NCI-H510A treated with DMSO at 0.1 percent for 48 hours (cell line): ENCODE data around the gene ITPKB.
"Not testable (repeated sequence)": the region's sequence is repeated elsewhere in the genome, so short reads cannot be mapped to it uniquely, and the experiment has no call there.

Source experiments
- DNase-seq: peaks from one replicate; lab custom pipeline; 2025; lab: John Stamatoyannopoulos, UW

The ITPKB gene

DNA sequence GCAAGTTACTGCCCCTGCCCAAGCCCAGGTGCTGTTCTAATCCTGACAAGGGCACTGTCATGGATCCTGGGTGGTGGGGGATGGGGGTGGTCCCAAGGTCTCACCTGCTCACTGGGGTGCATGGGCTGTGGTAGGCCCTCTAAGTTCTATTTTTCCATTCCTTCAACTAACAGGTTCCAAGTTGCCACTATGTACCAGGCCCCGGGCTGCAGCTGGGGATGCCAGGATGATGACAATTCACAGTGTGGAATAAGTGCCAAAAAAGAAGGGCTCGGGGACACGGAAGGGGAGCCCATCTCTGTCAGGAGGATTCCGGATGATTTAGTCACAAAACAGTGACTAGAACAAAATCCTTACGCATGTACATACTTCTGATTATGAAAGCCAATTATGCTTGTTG, 114.6 kb downstream of the ITPKB start:
- no peak for DNase-seq

DNA sequence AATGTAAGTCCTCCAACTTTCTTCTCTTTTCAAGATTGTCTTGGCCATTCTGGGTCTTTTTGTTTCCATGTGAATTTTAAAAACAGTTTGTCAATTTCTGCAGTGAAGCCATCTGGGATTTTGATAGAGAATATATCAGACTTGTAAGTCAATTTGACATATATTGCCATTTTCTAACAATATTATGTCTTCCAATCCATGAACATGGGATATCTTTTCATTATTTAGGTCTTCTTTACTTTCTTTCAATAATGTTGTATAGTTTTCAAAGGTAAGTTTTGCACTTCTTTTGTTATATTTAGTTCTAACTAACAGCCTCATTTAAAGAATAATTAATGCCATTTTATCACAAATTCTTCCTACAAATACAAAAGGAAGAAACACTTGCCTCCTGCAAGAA, 117.1 kb downstream of the ITPKB start:
- no peak for DNase-seq

DNA sequence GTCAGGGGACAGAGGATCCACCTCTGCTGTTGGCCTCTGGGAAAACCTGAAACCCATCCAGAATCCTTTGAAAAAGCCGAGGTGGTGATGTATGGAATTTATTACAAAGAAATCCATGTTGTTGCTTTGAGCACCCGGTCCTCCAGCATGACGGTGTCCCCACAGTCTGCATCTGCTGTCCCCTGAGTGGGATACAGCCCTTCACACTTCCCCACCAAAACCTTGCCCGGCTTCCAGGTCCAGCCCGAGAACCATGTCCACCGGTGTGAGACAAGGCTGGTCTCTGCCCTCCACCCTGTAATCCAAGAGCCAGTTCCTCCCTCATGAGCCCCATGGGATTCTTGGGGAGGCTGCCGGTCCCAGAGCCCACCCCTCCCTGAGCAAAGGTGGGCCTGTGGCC, 120.1 kb downstream of the ITPKB start:
- no peak for DNase-seq

DNA sequence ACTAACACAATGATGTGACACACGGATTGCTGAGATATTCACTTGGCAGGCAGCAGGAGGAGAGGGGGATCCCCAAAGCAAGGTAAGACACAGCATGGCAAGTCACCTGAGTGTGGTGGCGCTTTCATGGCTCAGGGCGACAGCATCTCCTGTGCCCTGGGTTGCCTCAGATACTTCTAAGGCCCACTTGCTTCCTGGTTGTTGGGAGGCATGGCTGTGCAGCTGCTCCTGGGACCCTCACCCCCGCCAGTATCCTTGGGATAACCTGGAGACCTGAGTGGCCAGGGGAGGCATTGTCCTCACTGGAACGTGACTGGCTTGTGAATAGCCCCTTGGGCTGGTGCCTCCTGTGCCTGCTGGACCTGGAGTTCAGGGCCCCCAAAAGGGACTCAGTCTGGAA, 120.7 kb downstream of the ITPKB start:
- no peak for DNase-seq

DNA sequence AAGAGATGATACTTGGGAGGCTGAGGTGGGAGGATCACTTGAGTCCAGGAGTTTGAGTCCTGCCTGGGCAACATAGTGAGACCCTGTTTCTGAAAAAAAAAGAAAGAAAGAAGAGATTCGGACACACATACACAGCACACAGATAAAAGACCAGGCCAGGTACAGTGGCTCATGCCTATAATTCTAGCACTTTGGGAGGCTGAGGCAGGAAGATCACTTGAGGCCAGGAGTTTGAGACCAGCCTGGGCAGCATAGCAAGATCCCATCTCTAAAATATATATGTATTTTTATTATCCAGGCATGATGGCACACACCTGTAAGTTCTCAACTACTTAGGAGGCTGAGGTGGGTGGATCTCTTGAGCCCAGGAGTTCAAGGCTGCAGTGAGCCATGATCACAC, 121.4 kb downstream of the ITPKB start:
- not testable (repeated sequence) for DNase-seq

DNA sequence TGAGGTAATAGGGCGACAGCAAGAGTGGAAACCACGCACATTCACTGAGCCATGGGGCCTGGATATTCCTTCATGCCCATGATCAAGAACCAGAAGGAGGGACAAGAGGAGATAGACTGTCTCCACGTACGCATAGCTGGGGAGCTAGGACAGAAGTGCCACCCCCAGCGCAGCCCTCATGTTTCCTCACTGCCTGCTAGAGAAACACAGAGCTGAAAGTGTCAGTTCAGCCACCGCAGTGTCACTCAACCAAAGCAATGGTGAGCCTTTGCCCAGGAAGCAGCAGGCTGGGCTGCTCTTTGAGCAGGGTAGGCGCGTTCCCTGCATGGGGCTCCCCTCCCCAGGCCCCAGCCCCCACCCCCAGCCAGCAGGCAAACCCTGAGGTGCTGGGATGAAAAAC, 122.0 kb downstream of the ITPKB start:
- no peak for DNase-seq

- no peak for DNase-seq
These were observed 122.4 kb downstream of the ITPKB start for GRCh38 chr1:226616636-226617035.

DNA sequence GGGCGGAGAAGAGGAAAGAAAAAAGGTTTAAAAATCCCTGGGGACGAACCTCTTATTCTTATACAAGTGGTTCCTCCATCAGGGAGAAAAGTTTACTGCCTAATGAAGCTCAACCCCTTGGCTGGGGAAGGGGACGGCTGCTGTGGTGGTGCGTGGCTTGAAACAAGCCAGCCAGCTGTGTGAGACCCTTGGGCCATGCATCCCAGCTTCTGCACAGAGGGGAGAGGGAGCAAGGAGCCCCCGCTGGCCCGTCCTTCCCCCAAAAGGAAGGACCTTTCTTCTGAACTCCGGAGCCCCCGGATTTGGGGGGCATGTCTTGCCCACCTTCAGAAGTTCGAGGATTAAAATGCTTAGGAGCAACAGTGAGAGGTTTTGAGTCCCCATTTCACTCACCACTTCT, 123.2 kb downstream of the ITPKB start:
- DNase-seq, result no peak

GRCh38 chr1:226611980-226612379, 127.1 kb downstream of the ITPKB start:
- not testable (repeated sequence) for DNase-seq

GRCh38 chr1:226611301-226611700, 127.8 kb downstream of the ITPKB start:
- no peak for DNase-seq

DNA sequence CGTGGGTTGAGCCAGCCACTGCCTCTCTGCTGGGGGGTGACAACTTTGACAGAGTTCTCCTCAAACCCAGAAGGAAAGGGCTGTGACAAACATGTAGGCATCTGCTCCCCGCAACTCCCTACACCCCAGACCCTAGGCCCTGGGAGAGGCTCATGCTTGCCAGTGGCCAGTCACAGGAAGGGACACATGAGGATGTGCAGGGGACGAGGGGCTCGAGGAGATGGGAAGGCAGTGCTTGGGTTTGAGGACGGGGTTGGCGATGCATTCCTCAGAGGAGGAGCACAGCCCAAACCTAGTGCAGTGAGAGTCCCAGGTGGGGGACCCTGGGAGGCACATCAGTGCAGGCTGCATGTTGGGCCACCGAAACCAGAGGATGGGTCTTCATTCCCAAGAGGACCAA, 128.4 kb downstream of the ITPKB start:
- DNase-seq, result no peak

GRCh38 chr1:226609836-226610455, 129.1 kb downstream of the ITPKB start:
- DNase-seq, result no peak

GRCh38 chr1:226608699-226609505, 130.2 kb downstream of the ITPKB start:
- peak; percentile 50 for DNase-seq

DNA sequence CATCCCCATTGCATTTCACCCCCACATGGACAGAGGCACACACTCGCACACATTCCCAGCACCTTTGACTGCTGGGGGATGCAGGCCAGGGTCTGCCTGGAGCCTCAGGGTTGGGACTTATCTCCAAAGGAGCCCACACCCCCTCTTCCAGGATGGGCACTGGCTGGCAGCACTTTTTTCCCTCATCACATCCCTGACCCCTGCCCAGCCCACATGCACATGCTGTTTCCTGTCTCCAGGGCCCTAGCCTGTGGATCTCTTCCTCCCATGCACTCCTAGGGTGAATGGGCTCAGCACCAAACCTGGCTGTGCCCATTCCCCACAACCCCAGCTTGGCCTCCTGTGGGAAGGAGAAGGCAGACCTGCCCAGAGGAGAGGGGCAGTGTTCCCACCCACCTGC, 131.3 kb downstream of the ITPKB start:
- DNase-seq, result no peak

DNA sequence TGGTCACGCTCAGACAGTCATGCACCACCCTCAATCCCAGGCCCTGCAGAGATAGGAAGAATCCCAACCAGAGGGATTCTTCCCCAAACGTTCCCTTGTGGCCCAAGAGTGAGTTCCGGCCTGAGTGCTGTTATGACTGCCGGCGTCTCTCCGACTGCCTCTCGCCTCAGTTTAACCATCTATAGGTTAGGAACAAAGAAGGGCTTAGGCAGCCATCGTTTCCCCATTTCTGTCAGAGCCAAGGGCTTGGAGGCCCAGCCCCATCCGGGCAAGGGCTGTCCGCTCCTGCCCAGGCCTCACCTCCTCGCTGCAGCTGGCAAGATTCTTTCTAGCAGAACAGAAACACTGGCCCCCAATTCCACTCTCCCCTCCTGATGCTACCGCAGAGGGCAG, 131.8 kb downstream of the ITPKB start:
- DNase-seq, result no peak

GRCh38 chr1:226606311-226607267, 132.5 kb downstream of the ITPKB start:
- DNase-seq, result no peak

DNA sequence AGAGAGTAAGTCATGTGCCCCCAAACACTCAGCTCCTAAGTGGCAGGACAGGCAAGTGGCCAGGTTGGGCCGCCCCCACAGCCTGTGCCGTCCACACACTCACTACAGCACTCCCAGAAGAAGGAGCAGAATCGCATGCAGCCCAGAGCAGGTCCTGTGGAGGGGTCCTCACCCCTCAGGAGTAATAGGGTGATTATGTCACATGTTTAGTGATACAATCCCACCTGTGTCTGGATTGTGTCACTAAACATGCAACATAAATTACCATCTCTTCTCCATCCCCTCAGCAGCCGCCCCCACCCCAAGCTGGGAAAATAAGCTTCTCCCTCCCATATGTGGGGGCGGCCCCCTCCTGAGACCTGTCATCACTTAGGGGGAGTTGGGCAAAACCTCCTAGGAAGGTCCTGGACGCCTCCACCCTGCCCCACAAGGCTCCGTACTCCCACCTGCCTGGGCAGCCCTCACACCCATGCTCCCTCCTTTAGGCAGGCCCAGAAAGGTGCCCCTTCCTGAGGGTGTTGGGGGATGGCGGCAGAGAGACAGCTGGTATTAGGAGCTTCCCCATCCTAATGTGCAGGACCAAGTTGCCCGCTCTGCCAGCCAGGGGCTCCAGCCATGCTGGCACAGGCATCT, 133.6 kb downstream of the ITPKB start:
- no peak for DNase-seq

DNA sequence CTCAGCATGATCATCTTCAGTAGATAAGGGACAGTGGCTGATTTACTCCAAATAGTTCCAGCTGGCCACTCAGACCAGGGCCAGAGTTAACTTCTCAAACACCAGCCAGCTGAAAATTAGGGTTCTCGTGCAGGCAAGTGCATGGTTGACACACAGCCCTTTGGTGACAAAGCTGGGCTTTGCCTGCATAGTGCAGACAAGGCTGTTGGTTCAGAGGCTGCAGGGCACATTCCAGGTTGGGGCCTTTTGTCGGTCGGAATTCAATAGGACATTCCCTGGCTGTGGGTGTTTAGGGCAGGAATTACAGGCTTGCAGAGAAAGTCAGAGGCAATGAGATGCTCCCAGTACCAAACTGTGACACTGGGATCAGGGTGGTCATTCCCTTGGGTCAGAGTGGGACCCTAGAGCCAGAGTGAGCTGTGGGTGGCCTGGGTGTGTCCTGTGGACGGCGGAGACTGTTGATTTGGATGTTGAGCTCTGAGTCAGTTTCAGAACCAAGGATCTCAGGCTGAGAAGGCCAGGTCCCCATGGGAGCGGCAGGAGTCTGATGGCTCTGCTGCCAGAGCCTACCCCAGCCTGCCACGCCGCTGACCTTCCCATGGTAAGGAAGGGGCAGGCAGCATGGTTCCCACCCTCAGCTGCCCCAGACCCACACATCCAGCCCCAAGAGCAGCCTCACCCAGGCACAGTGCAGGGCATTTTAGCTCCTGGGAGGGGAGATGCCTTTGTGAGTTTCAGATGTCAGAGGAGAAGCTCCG, 134.3 kb downstream of the ITPKB start:
- no peak for DNase-seq

DNA sequence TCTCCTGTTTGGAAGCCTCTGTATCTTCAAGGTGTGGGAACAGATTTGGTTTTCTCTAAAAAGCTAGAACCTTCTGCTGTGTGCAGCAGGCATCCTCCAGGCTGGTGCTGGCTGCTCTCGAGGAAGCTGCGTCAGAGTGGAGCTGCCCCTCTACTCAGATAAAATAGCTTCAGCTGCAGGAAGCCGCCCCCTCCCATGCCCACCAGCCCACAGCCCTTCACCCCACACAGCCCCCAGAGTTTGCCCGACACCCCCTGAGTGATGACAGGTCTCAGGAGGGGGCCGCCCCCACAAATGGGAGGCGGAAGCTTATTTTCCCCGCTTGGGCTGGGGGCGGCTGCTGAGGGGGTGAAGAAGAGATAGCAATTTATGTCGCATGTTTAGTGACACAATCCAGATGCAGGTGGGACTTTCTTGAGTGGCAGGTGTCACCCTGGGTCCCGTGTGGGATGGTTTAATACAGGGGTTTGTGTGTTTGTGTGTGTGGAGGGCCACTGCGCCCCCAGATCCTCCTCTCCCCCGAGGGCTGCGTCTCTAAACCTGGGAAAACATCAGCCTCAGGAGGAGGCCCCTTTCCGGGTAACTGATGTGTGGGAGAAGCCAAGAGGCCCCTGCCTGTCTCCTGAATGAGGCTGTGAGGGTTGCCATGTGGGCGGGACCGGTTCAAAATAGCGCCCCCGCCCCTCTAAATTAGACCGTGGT, 135.1 kb downstream of the ITPKB start:
- DNase-seq, result no peak

GRCh38 chr1:226603022-226603857, 135.8 kb downstream of the ITPKB start:
- no peak for DNase-seq
